ENCODE measurements around the gene GET4. TPM values are rescaled to one million over a fixed set of nuclear protein-coding genes. Genes with fewer than 3 reads are reported as not detected.

The GET4 gene
- total RNA-seq: 21.8 and 24.6 TPM in 2 replicates

GRCh38 chr7:876077-876971 is at the start of gene GET4:
GET4 (plus strand) TSS chr7:876554; CDS start chr7:876646, 92 bp downstream.

GRCh38 chr7:832167-832967 is 44.0 kb upstream of the GET4 start, which contains the start of gene SUN1:
SUN1 (plus strand) TSS chr7:832476; CDS start chr7:832525, 49 bp downstream.

Other genes starting within 250 kb of the GET4 start
- gene DNAAF5, start 149.9 kb upstream of the GET4 start, total RNA-seq: 10.7 and 11.2 TPM in 2 replicates
- gene PRKAR1B, start 149.3 kb upstream of the GET4 start, total RNA-seq: 11.1 and 21.1 TPM in 2 replicates
- 140 and 204 TPM in 2 replicates for gene SUN1, start 44.1 kb upstream of the GET4 start, total RNA-seq
- gene ADAP1, start 78.1 kb downstream of the GET4 start, total RNA-seq: 1.8 and 2.3 TPM in 2 replicates
- gene COX19, start 99.0 kb downstream of the GET4 start, total RNA-seq: 6.3 and 7.2 TPM in 2 replicates
- not detected in 2 replicates for gene CYP2W1, start 106.6 kb downstream of the GET4 start, total RNA-seq
- 0.68 and 0.79 TPM in 2 replicates for gene GPR146, start 168.0 kb downstream of the GET4 start, total RNA-seq
- gene GPER1, start 211.6 kb downstream of the GET4 start, total RNA-seq: 2.5 and 3.2 TPM in 2 replicates

Data from aortic smooth muscle cell (primary cell).